OCI-LY7 (cell line): Measurements from ENCODE around the gene NLRP9. TPM values are rescaled to one million over a fixed set of nuclear protein-coding genes. Genes with fewer than 3 reads are reported as not detected.

Experiments
- BruUV-seq: library from RNA; stranded (reverse); fragments of 400-500 nt; replicated peaks from 2 replicates; lab custom pipeline; 2021; lab: Mats Ljungman, UMichigan
- CTCF ChIA-PET: fragments of 300-600 bp; sonication (Branson Sonifier 250); formaldehyde crosslinking; loops from one replicate; lab custom pipeline; 2022; ENCODE audit warnings: antibody characterized with exemption; ENCODE audit not compliant: unreplicated experiment; lab: Charles Lee
- POLR2A ChIA-PET: fragments of 300-600 bp; sonication (Branson Sonifier 250); formaldehyde crosslinking; loops from one replicate; lab custom pipeline; 2022; ENCODE audit warnings: antibody characterized with exemption; lab: Charles Lee
- DNase-seq: peaks from one replicate; pipeline ENCODE4 v3.0.0-alpha.2; 2015; ENCODE audit warnings: low spot score
- H2AFZ ChIP-seq: fragments of 200-600 bp; sonication (generic), shearing (Covaris generic); 2 replicates; pipeline ENCODE4 v1.6.1; 2014; ENCODE audit warnings: mild to moderate bottlenecking, antibody characterized with exemption, low read length, moderate library complexity
- H3K27ac ChIP-seq: fragments of 200-600 bp; sonication (generic); 2 replicates; pipeline ENCODE4 v1.5.1; 2014; ENCODE audit warnings: mixed run types, low read depth, mild to moderate bottlenecking, moderate library complexity, low read length, inconsistent platforms; ENCODE audit not compliant: poor library complexity, severe bottlenecking
- H3K36me3 ChIP-seq: fragments of 200-600 bp; sonication (generic); 2 replicates; pipeline ENCODE4 v1.6.1; 2014; ENCODE audit warnings: mild to moderate bottlenecking, antibody characterized with exemption, low read length, moderate library complexity, mixed read lengths; ENCODE audit not compliant: insufficient read depth
- H3K4me1 ChIP-seq: fragments of 200-600 bp; sonication (generic); 2 replicates; pipeline ENCODE4 v1.5.1; 2014; ENCODE audit warnings: mild to moderate bottlenecking, low read length; ENCODE audit not compliant: insufficient read depth, poor library complexity, severe bottlenecking
- H3K4me2 ChIP-seq: fragments of 200-600 bp; sonication (generic); 2 replicates; pipeline ENCODE4 v1.6.1; 2014; ENCODE audit warnings: mild to moderate bottlenecking, low read length
- H3K4me3 ChIP-seq: fragments of 200-600 bp; sonication (generic); 2 replicates; pipeline ENCODE4 v1.5.1; 2014; ENCODE audit warnings: mild to moderate bottlenecking, low read depth, low read length; ENCODE audit not compliant: poor library complexity, severe bottlenecking
- H3K79me2 ChIP-seq: fragments of 200-600 bp; sonication (generic); 2 replicates; pipeline ENCODE4 v1.6.1; 2016; ENCODE audit warnings: low read depth, mild to moderate bottlenecking, low read length, moderate library complexity, mixed read lengths; ENCODE audit not compliant: insufficient read depth
- H3K9me2 ChIP-seq: fragments of 200-600 bp; sonication (generic); 2 replicates; pipeline ENCODE4 v1.6.1; 2016; ENCODE audit warnings: mild to moderate bottlenecking, low read length, mixed read lengths; ENCODE audit not compliant: insufficient read depth
- H3K9me3 ChIP-seq: fragments of 200-600 bp; sonication (generic); 2 replicates; pipeline ENCODE4 v1.6.1; 2014; ENCODE audit warnings: mild to moderate bottlenecking, mixed run types, low read length, mixed read lengths
- H4K20me1 ChIP-seq: fragments of 200-600 bp; sonication (generic); 2 replicates; pipeline ENCODE4 v1.6.1; 2014; ENCODE audit warnings: mild to moderate bottlenecking, antibody characterized with exemption, low read length, moderate library complexity, mixed read lengths; ENCODE audit not compliant: insufficient read depth
- CTCF ChIP-seq: fragments of 200-600 bp; sonication (generic); conservative IDR thresholded peaks from 2 replicates; pipeline ENCODE4 v1.5.1; 2014; ENCODE audit warnings: mild to moderate bottlenecking, antibody characterized with exemption, low read length, moderate library complexity, mixed read lengths
- EZH2phosphoT487 ChIP-seq: fragments of 200-600 bp; sonication (generic); IDR thresholded peaks from 2 replicates; pipeline ENCODE4 v1.6.1; 2018; ENCODE audit warnings: low read depth, borderline replicate concordance, mild to moderate bottlenecking, mixed run types, antibody characterized with exemption, low read length, moderate library complexity, mixed read lengths
- intact Hi-C: fragments of 100-400 bp; cut with micrococcal nuclease; formaldehyde crosslinking; loops from one replicate; pipeline ENCODE4 v1.10.0; 2022; ENCODE audit not compliant: unreplicated experiment
- total RNA-seq, 2 experiments: library from RNA; depleted of rRNA in 1 of 2; stranded (reverse); fragments of >200 nt in 1 of 2; shearing (Covaris generic) in 1 of 2; gene quantifications; 2 replicates each; pipeline ENCODE4 v1.2.3, GENCODE V29; 2014 to 2022

The NLRP9 gene
- total RNA-seq, 2 experiments from 2014 or later: not detected

GRCh38 chr19:55660991-55661390 lies 77.2 kb downstream of the NLRP9 start:
- Histone ChIP-seq H4K20me1 (peaks cover 39% of the 10 kb centered on the region), H3K79me2 (peaks cover 72% of the 10 kb centered on the region), H3K4me3 (no peak overlapping the region), H3K4me1 (peaks cover 30% of the 10 kb centered on the region), H3K9me2 (no peaks in the 10 kb centered on the region), H3K27ac (no peak overlapping the region), H2AFZ (no peak overlapping the region), H3K9me3 (no peaks in the 10 kb centered on the region), H3K4me2 (no peak overlapping the region), H3K36me3 (peaks cover 96% of the 10 kb centered on the region)
- ChIA-PET CTCF (no interaction called here), POLR2A (no interaction called here)
- TF ChIP-seq CTCF (no peak), EZH2phosphoT487 (no peak)
- no peak for DNase-seq
- BruUV-seq: no TSS peak
- intact Hi-C loops: no loop called here

- intact Hi-C loops: no loop called here
- Histone ChIP-seq H4K20me1 (peaks cover 42% of the 10 kb centered on the region), H3K4me3 (no peak overlapping the region), H3K79me2 (peaks cover 78% of the 10 kb centered on the region), H3K4me1 (peaks cover 30% of the 10 kb centered on the region), H2AFZ (no peak overlapping the region), H3K9me2 (no peaks in the 10 kb centered on the region), H3K4me2 (no peak overlapping the region), H3K9me3 (no peaks in the 10 kb centered on the region), H3K27ac (no peak overlapping the region), H3K36me3 (peaks cover 96% of the 10 kb centered on the region)
- ChIA-PET POLR2A (no interaction called here), CTCF (no interaction called here)
- TF ChIP-seq CTCF (no peak), EZH2phosphoT487 (no peak)
- no peak for DNase-seq
- no TSS peak for BruUV-seq
Measured at GRCh38 chr19:55660404-55660803, 77.8 kb downstream of the NLRP9 start.

DNA sequence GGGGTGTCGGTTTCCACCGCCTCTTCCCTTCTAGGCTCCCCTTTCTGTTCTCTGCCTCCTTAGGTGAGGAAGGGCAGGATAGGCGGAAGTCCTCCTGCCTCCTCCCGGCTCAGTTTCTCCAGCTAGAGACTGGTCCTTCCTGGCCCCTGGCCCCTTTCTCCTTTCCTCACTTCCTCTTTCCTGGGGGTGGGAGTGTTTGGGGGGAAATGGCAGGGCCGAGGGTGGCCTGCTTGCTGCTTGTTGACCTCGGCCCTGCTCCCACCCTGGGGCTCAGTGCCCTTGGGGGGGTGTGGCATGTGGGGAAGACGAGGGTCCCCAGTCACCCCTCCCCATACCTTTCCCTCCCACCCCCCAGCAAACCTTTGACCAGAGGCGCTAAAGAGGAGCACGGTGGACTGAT lies 78.4 kb downstream of the NLRP9 start:
- intact Hi-C loops: no loop called here
- ChIA-PET CTCF (no interaction called here), POLR2A (no interaction called here)
- no peaks in the 10 kb centered on the region for H3K9me2 ChIP-seq
- BruUV-seq: no TSS peak
- no peaks in the 10 kb centered on the region for H3K9me3 ChIP-seq
- no peak overlapping the region for H3K4me2 ChIP-seq
- peaks cover 81% of the 10 kb centered on the region for H3K79me2 ChIP-seq
- H4K20me1 ChIP-seq: peaks cover 42% of the 10 kb centered on the region
- no peak overlapping the region for H2AFZ ChIP-seq
- DNase-seq: no peak
- TF ChIP-seq CTCF: no peak
- TF ChIP-seq EZH2phosphoT487: no peak
- H3K36me3 ChIP-seq: peaks cover 93% of the 10 kb centered on the region
- peaks cover 30% of the 10 kb centered on the region for H3K4me1 ChIP-seq
- H3K4me3 ChIP-seq: no peak overlapping the region
- H3K27ac ChIP-seq: peak overlapping the region; percentile 5
